ENCODE results near the gene FAM98B.

Gene FAM98B

GRCh38 chr15:38479756-38480155 lies 25.8 kb downstream of the FAM98B start:
- no peaks in the 10 kb centered on the region for H3K9me3 ChIP-seq (replicated peaks; ENCODE audit: insufficient read depth, low read length)
- H2AFZ ChIP-seq (ENCODE audit: low read length) = no peak overlapping the region
- TF ChIP-seq EZH2 (optimal IDR thresholded peaks at IDR 0.05; ENCODE audit: low read depth, low read length) (no peak), CTCF (IDR thresholded peaks at IDR 0.05; ENCODE audit: low read length) (no peak), EZH2phosphoT487 (IDR thresholded peaks at IDR 0.05; ENCODE audit: low read length) (no peak)
- H3K4me3 ChIP-seq (ENCODE audit: low read length) = no peak overlapping the region
- no peaks in the 10 kb centered on the region for H3F3A ChIP-seq (ENCODE audit: insufficient read depth, low read length)
- H3K27ac ChIP-seq (ENCODE audit: low read length) = no peak overlapping the region
- no peak for DNase-seq
- no peaks in the 10 kb centered on the region for H3K9me2 ChIP-seq (replicated peaks; ENCODE audit: insufficient read depth, low read length)
- H3K27me3 ChIP-seq (replicated peaks; ENCODE audit: insufficient read depth, low read length) = no peaks in the 10 kb centered on the region
- H3K36me3 ChIP-seq (replicated peaks; ENCODE audit: insufficient read depth, low read length) = 0 out of 2 replicates have a peak, but pooled peaks cover 14% of the 10 kb centered on the region
- no peaks in the 10 kb centered on the region for H3K4me1 ChIP-seq (ENCODE audit: low read length)
- H3K4me2 ChIP-seq (ENCODE audit: low read depth, low read length) = no peak overlapping the region
- no peak overlapping the region for H3K9ac ChIP-seq (ENCODE audit: low read length)
- no peaks in the 10 kb centered on the region for H4K20me1 ChIP-seq (ENCODE audit: insufficient read depth, low read length)
- H3K79me2 ChIP-seq (ENCODE audit: low read length) = no peaks in the 10 kb centered on the region

- Histone ChIP-seq H3K79me2 (ENCODE audit: low read length) (no peaks in the 10 kb centered on the region), H3K9me3 (replicated peaks; ENCODE audit: insufficient read depth, low read length) (no peaks in the 10 kb centered on the region), H3K27me3 (replicated peaks; ENCODE audit: insufficient read depth, low read length) (no peaks in the 10 kb centered on the region), H2AFZ (ENCODE audit: low read length) (no peak overlapping the region), H3K9me2 (replicated peaks; ENCODE audit: insufficient read depth, low read length) (no peaks in the 10 kb centered on the region), H3K27ac (ENCODE audit: low read length) (no peak overlapping the region), H4K20me1 (ENCODE audit: insufficient read depth, low read length) (no peaks in the 10 kb centered on the region), H3K4me2 (ENCODE audit: low read depth, low read length) (no peak overlapping the region), H3K4me1 (ENCODE audit: low read length) (no peaks in the 10 kb centered on the region), H3K36me3 (replicated peaks; ENCODE audit: insufficient read depth, low read length) (0 out of 2 replicates have a peak, but pooled peaks cover 10% of the 10 kb centered on the region), H3K9ac (ENCODE audit: low read length) (no peak overlapping the region), H3F3A (ENCODE audit: insufficient read depth, low read length) (no peaks in the 10 kb centered on the region), H3K4me3 (ENCODE audit: low read length) (no peak overlapping the region)
- TF ChIP-seq EZH2phosphoT487 (IDR thresholded peaks at IDR 0.05; ENCODE audit: low read length) (no peak), EZH2 (optimal IDR thresholded peaks at IDR 0.05; ENCODE audit: low read depth, low read length) (no peak), CTCF (IDR thresholded peaks at IDR 0.05; ENCODE audit: low read length) (no peak)
- DNase-seq = no peak
Observed at GRCh38 chr15:38481113-38481512, 27.2 kb downstream of the FAM98B start.

- H3K9me3 ChIP-seq (replicated peaks; ENCODE audit: insufficient read depth, low read length) = no peaks in the 10 kb centered on the region
- no peak overlapping the region for H3K27ac ChIP-seq (ENCODE audit: low read length)
- H2AFZ ChIP-seq (ENCODE audit: low read length) = no peak overlapping the region
- TF ChIP-seq CTCF (IDR thresholded peaks at IDR 0.05; ENCODE audit: low read length) (no peak), EZH2phosphoT487 (IDR thresholded peaks at IDR 0.05; ENCODE audit: low read length) (no peak), EZH2 (optimal IDR thresholded peaks at IDR 0.05; ENCODE audit: low read depth, low read length) (no peak)
- H3F3A ChIP-seq (ENCODE audit: insufficient read depth, low read length) = no peaks in the 10 kb centered on the region
- no peaks in the 10 kb centered on the region for H3K4me1 ChIP-seq (ENCODE audit: low read length)
- no peaks in the 10 kb centered on the region for H4K20me1 ChIP-seq (ENCODE audit: insufficient read depth, low read length)
- no peaks in the 10 kb centered on the region for H3K9me2 ChIP-seq (replicated peaks; ENCODE audit: insufficient read depth, low read length)
- no peak for DNase-seq
- H3K9ac ChIP-seq (ENCODE audit: low read length) = no peak overlapping the region
- H3K79me2 ChIP-seq (ENCODE audit: low read length) = no peaks in the 10 kb centered on the region
- no peak overlapping the region for H3K4me2 ChIP-seq (ENCODE audit: low read depth, low read length)
- 0 out of 2 replicates have a peak, but pooled peaks cover 10% of the 10 kb centered on the region for H3K36me3 ChIP-seq (replicated peaks; ENCODE audit: insufficient read depth, low read length)
- no peak overlapping the region for H3K4me3 ChIP-seq (ENCODE audit: low read length)
- no peaks in the 10 kb centered on the region for H3K27me3 ChIP-seq (replicated peaks; ENCODE audit: insufficient read depth, low read length)
Observed at GRCh38 chr15:38481761-38482160, 27.8 kb downstream of the FAM98B start.

Measured in MM.1S (cell line).